HG02938 (cell line): ENCODE measurements around the gene MTIF2.
"Not testable (repeated sequence)": the region's sequence is repeated elsewhere in the genome, so short reads cannot be mapped to it uniquely, and the experiment has no call there.

Source experiments
- ATAC-seq: cut with Tn5 transposase; IDR thresholded peaks from one replicate; pipeline ENCODE4 v1.9.1; 2021; ENCODE audit warnings: mild to moderate bottlenecking, moderate library complexity; ENCODE audit not compliant: unreplicated experiment

Gene MTIF2

DNA sequence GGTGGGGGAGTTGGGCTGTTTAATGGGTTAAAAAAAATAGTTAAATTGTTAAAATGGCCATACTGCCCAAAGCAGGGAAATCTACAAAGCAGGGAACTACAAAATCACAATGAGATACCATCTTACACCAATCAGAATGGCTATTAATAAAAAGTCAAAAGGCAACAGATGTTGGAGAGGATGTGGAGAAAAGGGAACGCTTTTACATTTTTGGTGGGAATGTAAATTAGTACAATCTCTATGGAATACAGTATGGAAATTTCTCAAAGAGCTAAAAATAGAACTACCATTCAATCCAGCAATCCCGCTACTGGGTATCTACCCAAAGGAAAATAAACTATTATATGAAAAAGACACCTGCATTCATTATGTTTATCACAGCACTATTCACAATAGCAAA is 64.1 kb downstream of the MTIF2 start:
- no peak for ATAC-seq

DNA sequence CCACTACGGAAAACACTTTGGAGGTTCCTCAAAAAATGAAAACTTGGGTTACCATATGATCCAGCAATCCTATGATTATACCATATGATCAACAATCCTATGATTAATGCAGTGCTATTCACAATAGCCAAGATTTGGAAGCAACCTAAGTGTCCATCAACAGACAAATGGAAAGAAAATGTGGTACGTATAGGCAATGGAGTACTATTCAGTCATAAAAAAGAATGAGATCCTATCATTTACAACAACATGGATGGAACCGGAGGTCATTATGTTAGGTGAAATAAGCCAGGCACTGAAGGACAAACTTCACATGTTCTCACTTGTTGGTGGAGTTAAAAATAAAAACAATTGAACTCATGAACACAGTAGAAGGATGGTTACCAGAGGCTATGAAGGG is 64.5 kb downstream of the MTIF2 start:
- no peak for ATAC-seq

DNA sequence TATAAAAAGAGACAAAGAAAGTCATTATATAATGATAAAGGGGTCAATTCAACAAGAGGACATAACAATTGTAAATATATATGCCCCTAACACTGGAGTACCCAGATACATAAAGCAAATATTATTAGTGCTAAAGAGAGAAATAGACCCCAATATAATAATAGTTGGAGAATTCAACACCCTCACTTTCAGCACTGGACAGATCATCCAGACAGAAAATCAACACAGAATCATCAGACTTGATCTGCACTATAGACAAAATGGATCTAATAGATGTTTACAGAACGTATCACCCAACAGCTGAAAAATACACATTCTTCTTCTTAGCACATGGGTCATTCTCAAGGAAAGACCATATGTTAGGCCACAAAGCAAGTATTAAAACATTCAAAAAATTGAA is 68.6 kb downstream of the MTIF2 start:
- ATAC-seq, result no peak

DNA sequence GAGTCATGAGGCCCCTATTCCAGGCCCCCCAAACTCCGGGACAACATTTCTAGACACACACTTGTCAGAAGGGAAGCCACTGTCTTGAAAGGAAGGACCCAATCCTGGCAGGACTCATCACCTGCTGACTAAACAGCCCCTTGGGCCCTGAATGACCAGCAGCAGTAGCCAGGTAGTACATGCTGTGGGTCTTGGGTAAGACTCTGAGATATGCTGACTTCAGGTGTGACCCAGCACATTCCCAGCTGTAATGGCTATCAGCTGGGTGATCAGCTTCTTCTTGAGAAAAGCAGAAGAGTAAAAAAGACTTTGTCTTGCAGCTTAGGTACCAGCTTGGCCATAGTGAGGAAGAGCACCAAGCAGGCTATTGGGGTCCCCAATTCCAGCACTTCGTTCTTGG is 72.5 kb downstream of the MTIF2 start:
- ATAC-seq, result no peak

DNA sequence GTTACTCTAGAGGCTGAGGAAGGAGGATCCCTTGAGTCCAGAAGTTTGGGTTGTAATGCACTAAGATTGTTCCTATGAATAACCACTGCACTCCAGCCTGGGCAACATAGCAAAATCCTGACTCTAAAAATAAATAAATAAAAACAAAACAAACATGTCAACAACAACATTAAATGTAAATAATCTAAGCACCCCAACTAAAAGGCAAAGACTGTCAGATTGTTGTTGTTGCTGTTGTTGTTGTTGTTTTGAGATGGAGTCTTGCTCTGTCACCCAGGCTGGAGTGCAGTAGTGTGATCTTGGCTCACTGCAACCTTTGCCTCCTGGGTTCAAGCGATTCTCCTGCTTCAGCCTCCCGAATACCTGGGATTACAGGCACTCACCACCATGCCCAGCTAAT is 77.1 kb downstream of the MTIF2 start:
- ATAC-seq, result not testable (repeated sequence)

DNA sequence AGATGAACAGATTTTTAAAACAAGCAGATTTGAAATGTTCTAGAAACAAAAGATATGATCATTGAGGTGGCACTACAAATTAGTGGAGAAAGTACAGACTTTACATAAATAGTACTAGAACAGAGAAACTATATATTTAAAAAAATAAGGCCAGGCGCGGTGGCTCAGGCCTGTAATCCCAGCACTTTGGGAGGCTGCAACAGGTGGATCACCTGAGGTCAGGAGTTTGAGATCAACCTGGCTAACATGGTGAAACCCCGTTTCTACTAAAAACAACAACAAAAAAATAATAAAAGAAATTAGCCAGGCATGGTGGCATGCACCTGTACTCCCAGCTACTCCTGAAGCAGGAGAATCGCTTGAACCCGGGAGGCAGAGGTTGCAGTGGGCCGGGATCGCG is 82.2 kb downstream of the MTIF2 start:
- ATAC-seq, result not testable (repeated sequence)
